ENCODE measurements around the gene RNU6-9.

Gene RNU6-9

GRCh38 chr19:917323-918151, 24.3 kb downstream of the RNU6-9 start, which contains the start of gene KISS1R:
KISS1R (plus strand) TSS chr19:917333; CDS start chr19:917503, 170 bp downstream.
- H3K27me3 ChIP-seq (ENCODE audit: insufficient read depth, low read depth, severe bottlenecking), result peaks cover 24% of the 10 kb centered on the region
- TF ChIP-seq, protein P1, sequence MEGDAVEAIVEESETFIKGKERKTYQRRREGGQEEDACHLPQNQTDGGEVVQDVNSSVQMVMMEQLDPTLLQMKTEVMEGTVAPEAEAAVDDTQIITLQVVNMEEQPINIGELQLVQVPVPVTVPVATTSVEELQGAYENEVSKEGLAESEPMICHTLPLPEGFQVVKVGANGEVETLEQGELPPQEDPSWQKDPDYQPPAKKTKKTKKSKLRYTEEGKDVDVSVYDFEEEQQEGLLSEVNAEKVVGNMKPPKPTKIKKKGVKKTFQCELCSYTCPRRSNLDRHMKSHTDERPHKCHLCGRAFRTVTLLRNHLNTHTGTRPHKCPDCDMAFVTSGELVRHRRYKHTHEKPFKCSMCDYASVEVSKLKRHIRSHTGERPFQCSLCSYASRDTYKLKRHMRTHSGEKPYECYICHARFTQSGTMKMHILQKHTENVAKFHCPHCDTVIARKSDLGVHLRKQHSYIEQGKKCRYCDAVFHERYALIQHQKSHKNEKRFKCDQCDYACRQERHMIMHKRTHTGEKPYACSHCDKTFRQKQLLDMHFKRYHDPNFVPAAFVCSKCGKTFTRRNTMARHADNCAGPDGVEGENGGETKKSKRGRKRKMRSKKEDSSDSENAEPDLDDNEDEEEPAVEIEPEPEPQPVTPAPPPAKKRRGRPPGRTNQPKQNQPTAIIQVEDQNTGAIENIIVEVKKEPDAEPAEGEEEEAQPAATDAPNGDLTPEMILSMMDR (IDR thresholded peaks at IDR 0.05; ENCODE audit: low read depth, low read length), result peak; percentile 94
- peak within 1 kb of the TSS; percentile 46 for H3K4me3 ChIP-seq (ENCODE audit: low read depth, low read length)
- no peak within 1 kb of the TSS for H3K27ac ChIP-seq
- no peaks in the 10 kb centered on the region for H3K36me3 ChIP-seq
- peak; percentile 82 for DNase-seq
- H3K9me3 ChIP-seq (ENCODE audit: severe bottlenecking), result no peaks in the 10 kb centered on the region

DNA sequence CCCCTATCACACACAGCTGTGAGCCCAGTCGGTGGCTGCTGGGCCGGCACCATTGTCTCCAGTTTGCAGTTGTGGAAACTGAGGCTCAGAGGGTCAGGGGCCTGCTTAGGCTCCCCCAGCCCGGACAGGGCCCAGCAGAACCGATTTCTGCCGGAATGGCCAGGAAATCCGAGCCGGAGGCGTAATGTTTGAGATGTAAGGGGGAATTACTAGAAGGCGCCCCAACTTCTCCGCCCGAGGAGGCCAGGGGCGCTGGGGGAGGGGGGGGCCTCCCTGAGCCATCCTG, 24.8 kb downstream of the RNU6-9 start:
- peaks cover 24% of the 10 kb centered on the region for H3K27me3 ChIP-seq (ENCODE audit: insufficient read depth, low read depth, severe bottlenecking)
- DNase-seq, result no peak
- no peak overlapping the region for H3K27ac ChIP-seq
- H3K9me3 ChIP-seq (ENCODE audit: severe bottlenecking), result no peaks in the 10 kb centered on the region
- peak overlapping the region; percentile 46 for H3K4me3 ChIP-seq (ENCODE audit: low read depth, low read length)
- TF ChIP-seq, protein P1 (IDR thresholded peaks at IDR 0.05; ENCODE audit: low read depth, low read length), result no peak
- H3K36me3 ChIP-seq, result no peaks in the 10 kb centered on the region

DNA sequence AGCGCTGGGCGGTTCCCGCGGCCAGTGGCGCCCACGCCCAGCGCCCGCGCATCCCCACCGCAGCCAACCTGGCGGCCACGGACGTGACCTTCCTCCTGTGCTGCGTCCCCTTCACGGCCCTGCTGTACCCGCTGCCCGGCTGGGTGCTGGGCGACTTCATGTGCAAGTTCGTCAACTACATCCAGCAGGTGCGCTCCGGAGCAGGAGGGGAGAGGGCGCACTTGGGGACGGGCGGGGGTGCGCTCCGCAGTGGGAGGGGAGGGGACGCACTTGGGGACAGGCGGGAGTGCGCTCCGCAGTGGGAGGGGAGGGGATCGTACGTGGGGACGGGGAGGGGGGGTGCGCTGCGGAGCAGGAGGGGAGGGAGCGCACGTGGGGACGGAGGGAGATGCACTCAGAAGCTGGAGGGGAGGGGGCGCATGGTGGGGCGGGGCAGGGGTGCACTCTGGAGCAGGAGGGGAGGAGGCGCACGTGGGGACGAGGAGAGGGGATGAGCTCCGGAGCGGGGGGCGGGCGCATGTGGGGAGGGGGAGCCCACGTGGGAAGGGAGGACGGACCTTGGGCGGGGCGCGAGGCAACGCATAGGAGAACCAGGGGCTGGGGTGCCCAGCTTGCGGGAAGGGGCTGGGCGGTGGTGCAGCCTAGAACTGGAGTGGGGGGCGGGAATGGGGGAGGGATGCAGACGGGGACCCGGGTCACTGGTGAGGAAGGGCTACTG, 25.4 kb downstream of the RNU6-9 start:
- no peak for DNase-seq
- H3K36me3 ChIP-seq, result no peaks in the 10 kb centered on the region
- H3K27ac ChIP-seq, result no peak overlapping the region
- H3K27me3 ChIP-seq (ENCODE audit: insufficient read depth, low read depth, severe bottlenecking), result peaks cover 24% of the 10 kb centered on the region
- TF ChIP-seq, protein P1 (IDR thresholded peaks at IDR 0.05; ENCODE audit: low read depth, low read length), result no peak
- H3K9me3 ChIP-seq (ENCODE audit: severe bottlenecking), result no peaks in the 10 kb centered on the region
- H3K4me3 ChIP-seq (ENCODE audit: low read depth, low read length), result peak overlapping the region; percentile 46

DNA sequence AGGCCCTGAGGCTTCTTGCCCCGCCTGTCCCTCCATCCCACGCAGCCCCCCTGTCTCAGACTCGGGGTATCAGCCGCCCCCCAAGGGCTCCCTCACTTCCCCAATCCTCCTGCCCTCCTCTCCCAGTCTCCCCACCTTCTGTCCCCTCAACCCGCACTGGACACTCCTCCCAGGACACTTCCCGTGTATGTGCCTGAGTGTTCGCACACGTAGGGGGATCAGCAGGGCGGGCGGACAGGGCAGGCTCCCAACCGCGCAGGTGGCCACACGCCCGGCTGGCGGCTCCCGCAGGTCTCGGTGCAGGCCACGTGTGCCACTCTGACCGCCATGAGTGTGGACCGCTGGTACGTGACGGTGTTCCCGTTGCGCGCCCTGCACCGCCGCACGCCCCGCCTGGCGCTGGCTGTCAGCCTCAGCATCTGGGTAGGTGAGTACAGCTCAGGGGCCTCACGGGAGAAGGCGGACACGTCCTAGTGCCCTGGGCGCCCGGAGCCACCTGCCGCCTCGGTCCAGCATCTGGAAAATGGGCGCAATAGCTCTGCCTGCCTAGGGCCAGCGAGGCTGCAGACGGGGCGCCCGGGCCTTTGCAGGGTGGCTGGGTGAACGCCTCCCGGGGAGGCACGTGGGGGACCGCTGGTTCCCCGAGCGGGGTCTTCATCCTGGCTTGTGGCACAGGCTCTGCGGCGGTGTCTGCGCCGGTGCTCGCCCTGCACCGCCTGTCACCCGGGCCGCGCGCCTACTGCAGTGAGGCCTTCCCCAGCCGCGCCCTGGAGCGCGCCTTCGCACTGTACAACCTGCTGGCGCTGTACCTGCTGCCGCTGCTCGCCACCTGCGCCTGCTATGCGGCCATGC, 26.1 kb downstream of the RNU6-9 start:
- TF ChIP-seq, protein P1 (IDR thresholded peaks at IDR 0.05; ENCODE audit: low read depth, low read length), result no peak
- no peaks in the 10 kb centered on the region for H3K9me3 ChIP-seq (ENCODE audit: severe bottlenecking)
- no peaks in the 10 kb centered on the region for H3K36me3 ChIP-seq
- H3K4me3 ChIP-seq (ENCODE audit: low read depth, low read length), result peak overlapping the region; percentile 42
- no peak for DNase-seq
- peaks cover 24% of the 10 kb centered on the region for H3K27me3 ChIP-seq (ENCODE audit: insufficient read depth, low read depth, severe bottlenecking)
- H3K27ac ChIP-seq, result no peak overlapping the region

DNA sequence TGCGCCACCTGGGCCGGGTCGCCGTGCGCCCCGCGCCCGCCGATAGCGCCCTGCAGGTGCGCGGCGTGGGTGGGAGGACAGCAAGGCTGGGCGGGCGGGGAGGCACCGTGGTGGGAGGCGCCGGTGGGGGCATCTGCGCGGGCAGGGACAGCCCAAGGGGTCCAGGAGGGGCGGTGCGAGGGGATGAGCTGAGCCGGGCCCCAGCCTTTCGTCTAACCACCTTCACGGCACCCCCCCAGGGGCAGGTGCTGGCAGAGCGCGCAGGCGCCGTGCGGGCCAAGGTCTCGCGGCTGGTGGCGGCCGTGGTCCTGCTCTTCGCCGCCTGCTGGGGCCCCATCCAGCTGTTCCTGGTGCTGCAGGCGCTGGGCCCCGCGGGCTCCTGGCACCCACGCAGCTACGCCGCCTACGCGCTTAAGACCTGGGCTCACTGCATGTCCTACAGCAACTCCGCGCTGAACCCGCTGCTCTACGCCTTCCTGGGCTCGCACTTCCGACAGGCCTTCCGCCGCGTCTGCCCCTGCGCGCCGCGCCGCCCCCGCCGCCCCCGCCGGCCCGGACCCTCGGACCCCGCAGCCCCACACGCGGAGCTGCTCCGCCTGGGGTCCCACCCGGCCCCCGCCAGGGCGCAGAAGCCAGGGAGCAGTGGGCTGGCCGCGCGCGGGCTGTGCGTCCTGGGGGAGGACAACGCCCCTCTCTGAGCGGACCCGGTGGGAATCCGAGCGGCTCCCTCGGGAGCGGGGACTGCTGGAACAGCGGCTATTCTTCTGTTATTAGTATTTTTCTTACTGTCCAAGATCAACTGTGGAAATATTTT, 27.0 kb downstream of the RNU6-9 start:
- Histone ChIP-seq H3K27me3 (ENCODE audit: insufficient read depth, low read depth, severe bottlenecking) (peaks cover 24% of the 10 kb centered on the region), H3K4me3 (ENCODE audit: low read depth, low read length) (peak overlapping the region; percentile 42), H3K9me3 (ENCODE audit: severe bottlenecking) (no peaks in the 10 kb centered on the region), H3K36me3 (no peaks in the 10 kb centered on the region), H3K27ac (no peak overlapping the region)
- TF ChIP-seq, protein P1 (IDR thresholded peaks at IDR 0.05; ENCODE audit: low read depth, low read length), result no peak
- DNase-seq, result peak; percentile 65
